H1 (cell line): ENCODE measurements around the gene VWA3B. TPM values are rescaled to one million over a fixed set of nuclear protein-coding genes. Genes with fewer than 3 reads are reported as not detected.

Experiments
- BCL11A ChIP-seq, 2 experiments: IDR thresholded peaks; one replicate each; pipeline ENCODE4 v1.6.1; 2011; ENCODE audit warnings: low read depth in 2 of 2, low read length in 2 of 2, mild to moderate bottlenecking in 2 of 2
- CREB1 ChIP-seq: IDR thresholded peaks from 2 replicates; pipeline ENCODE4 v1.6.1; 2012; ENCODE audit warnings: inconsistent platforms
- EP300 ChIP-seq, 2 experiments: IDR thresholded peaks; 1 replicate in 1 of 2; 2 replicates in 1 of 2; pipeline ENCODE4 v1.6.1; 2011 to 2012; ENCODE audit warnings: low read depth in 2 of 2, low read length in 2 of 2, mild to moderate bottlenecking in 2 of 2, borderline replicate concordance in 1 of 2, inconsistent platforms in 1 of 2, moderate library complexity in 1 of 2
- KDM1A ChIP-seq: fragments of 200-600, 300-600 bp; sonication (generic); IDR thresholded peaks from 2 replicates; pipeline ENCODE4 v1.7.1; 2016; ENCODE audit warnings: mild to moderate bottlenecking, low read length, borderline replicate concordance
- RAD21 ChIP-seq, 2 experiments: IDR thresholded peaks in 1 of 2; conservative IDR thresholded peaks in 1 of 2; 2 replicates each; pipeline ENCODE4 v1.6.1; 2011; ENCODE audit warnings: low read depth in 2 of 2, low read length in 2 of 2, improper control_type of control experiment in 1 of 2, inconsistent platforms in 1 of 2, mild to moderate bottlenecking in 1 of 2, moderate library complexity in 1 of 2
- SIRT6 ChIP-seq: IDR thresholded peaks from one replicate; pipeline ENCODE4 v1.7.1; 2012; ENCODE audit warnings: low read length, inconsistent platforms
- SP4 ChIP-seq: IDR thresholded peaks from 2 replicates; pipeline ENCODE4 v1.6.1; 2012; ENCODE audit warnings: low read length, inconsistent platforms
- polyA plus RNA-seq, 7 experiments: library from polyadenylated mRNA; depleted of rRNA in 3 of 7; stranded (reverse) in 5 of 7; unstranded in 2 of 7; fragments of >200 nt in 5 of 7; fragments of 200-250 nt in 2 of 7; gene quantifications; 1 replicate in 5 of 7; 2 replicates in 1 of 7; 4 replicates in 1 of 7; pipeline versions ENCODE4 v1.2.1 to v1.2.3, GENCODE V29; 2011 to 2013; ENCODE audit warnings: missing spikeins in 2 of 7, mixed read lengths in 2 of 7
- total RNA-seq: library from RNA; stranded (reverse); fragmentation: NEBNext Ultra II Directional; extraction: Animal tissue kit (Norgen Biotek cat#: 25700); gene quantifications from 2 replicates; pipeline ENCODE4 v1.2.1, GENCODE V29; 2021
- TF ChIP-seq, protein P1 (sequence below): fragments of 300-600 bp; sonication (generic); IDR thresholded peaks from 2 replicates; pipeline ENCODE4 v1.7.1; 2012; ENCODE audit warnings: low read length, moderate library complexity, mild to moderate bottlenecking, inconsistent platforms; ENCODE audit not compliant: insufficient replicate concordance

The VWA3B gene
- total and polyA plus RNA-seq, 2 of the 8 experiments (the other 6 are each of a cell fraction or from before 2014, with no cell fraction given) = not detected

DNA sequence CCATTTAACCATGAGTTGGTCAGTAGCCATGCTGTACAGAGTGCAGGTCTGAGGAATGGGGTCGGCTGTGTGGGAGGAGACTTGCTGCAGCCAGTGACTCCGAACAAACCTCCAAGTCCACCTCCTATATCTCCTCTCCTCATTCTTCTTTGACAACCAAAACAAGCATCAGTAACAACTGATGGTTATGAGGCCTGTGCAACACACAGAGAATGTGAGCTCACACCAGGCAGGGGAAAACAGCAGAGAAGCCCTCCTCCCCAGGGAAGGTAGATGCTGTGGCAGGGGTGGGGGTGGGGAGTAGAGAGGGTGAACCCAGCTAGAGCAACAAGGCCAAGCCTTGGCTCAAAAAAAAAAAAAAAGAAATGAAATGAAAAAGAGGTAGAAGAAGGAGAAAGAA, 247.0 kb downstream of the VWA3B start (continued):
- TF ChIP-seq, protein P1, sequence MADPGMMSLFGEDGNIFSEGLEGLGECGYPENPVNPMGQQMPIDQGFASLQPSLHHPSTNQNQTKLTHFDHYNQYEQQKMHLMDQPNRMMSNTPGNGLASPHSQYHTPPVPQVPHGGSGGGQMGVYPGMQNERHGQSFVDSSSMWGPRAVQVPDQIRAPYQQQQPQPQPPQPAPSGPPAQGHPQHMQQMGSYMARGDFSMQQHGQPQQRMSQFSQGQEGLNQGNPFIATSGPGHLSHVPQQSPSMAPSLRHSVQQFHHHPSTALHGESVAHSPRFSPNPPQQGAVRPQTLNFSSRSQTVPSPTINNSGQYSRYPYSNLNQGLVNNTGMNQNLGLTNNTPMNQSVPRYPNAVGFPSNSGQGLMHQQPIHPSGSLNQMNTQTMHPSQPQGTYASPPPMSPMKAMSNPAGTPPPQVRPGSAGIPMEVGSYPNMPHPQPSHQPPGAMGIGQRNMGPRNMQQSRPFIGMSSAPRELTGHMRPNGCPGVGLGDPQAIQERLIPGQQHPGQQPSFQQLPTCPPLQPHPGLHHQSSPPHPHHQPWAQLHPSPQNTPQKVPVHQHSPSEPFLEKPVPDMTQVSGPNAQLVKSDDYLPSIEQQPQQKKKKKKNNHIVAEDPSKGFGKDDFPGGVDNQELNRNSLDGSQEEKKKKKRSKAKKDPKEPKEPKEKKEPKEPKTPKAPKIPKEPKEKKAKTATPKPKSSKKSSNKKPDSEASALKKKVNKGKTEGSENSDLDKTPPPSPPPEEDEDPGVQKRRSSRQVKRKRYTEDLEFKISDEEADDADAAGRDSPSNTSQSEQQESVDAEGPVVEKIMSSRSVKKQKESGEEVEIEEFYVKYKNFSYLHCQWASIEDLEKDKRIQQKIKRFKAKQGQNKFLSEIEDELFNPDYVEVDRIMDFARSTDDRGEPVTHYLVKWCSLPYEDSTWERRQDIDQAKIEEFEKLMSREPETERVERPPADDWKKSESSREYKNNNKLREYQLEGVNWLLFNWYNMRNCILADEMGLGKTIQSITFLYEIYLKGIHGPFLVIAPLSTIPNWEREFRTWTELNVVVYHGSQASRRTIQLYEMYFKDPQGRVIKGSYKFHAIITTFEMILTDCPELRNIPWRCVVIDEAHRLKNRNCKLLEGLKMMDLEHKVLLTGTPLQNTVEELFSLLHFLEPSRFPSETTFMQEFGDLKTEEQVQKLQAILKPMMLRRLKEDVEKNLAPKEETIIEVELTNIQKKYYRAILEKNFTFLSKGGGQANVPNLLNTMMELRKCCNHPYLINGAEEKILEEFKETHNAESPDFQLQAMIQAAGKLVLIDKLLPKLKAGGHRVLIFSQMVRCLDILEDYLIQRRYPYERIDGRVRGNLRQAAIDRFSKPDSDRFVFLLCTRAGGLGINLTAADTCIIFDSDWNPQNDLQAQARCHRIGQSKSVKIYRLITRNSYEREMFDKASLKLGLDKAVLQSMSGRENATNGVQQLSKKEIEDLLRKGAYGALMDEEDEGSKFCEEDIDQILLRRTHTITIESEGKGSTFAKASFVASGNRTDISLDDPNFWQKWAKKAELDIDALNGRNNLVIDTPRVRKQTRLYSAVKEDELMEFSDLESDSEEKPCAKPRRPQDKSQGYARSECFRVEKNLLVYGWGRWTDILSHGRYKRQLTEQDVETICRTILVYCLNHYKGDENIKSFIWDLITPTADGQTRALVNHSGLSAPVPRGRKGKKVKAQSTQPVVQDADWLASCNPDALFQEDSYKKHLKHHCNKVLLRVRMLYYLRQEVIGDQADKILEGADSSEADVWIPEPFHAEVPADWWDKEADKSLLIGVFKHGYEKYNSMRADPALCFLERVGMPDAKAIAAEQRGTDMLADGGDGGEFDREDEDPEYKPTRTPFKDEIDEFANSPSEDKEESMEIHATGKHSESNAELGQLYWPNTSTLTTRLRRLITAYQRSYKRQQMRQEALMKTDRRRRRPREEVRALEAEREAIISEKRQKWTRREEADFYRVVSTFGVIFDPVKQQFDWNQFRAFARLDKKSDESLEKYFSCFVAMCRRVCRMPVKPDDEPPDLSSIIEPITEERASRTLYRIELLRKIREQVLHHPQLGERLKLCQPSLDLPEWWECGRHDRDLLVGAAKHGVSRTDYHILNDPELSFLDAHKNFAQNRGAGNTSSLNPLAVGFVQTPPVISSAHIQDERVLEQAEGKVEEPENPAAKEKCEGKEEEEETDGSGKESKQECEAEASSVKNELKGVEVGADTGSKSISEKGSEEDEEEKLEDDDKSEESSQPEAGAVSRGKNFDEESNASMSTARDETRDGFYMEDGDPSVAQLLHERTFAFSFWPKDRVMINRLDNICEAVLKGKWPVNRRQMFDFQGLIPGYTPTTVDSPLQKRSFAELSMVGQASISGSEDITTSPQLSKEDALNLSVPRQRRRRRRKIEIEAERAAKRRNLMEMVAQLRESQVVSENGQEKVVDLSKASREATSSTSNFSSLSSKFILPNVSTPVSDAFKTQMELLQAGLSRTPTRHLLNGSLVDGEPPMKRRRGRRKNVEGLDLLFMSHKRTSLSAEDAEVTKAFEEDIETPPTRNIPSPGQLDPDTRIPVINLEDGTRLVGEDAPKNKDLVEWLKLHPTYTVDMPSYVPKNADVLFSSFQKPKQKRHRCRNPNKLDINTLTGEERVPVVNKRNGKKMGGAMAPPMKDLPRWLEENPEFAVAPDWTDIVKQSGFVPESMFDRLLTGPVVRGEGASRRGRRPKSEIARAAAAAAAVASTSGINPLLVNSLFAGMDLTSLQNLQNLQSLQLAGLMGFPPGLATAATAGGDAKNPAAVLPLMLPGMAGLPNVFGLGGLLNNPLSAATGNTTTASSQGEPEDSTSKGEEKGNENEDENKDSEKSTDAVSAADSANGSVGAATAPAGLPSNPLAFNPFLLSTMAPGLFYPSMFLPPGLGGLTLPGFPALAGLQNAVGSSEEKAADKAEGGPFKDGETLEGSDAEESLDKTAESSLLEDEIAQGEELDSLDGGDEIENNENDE = no peak
- TF ChIP-seq EP300 (IDR thresholded peaks at IDR 0.05; ENCODE audit: borderline replicate concordance in 1 of 2, low read depth in 2 of 2, low read length in 2 of 2) (no peak), SIRT6 (no peak), BCL11A (IDR thresholded peaks at IDR 0.05; ENCODE audit: low read depth in 2 of 2, low read length in 2 of 2) (no peak), SP4 (no peak), KDM1A (no peak), CREB1 (no peak), RAD21 (IDR thresholded peaks at IDR 0.05 in 1 of 2, conservative IDR thresholded peaks at IDR 0.05 in 1 of 2; ENCODE audit: low read depth in 2 of 2, low read length in 2 of 2) (no peak)
